ENCODE data around the gene CST7. TPM values are rescaled to one million over a fixed set of nuclear protein-coding genes. Genes with fewer than 3 reads are reported as not detected.

CST7 gene
- total RNA-seq, 2 donors from 2014 or later = 2.7 to 3.2 TPM

GRCh38 chr20:24984961-24985640 lies 36.0 kb downstream of the CST7 start:
- Histone ChIP-seq H3K4me3 (no peak overlapping the region), H3K4me1 (peaks cover 0 to 13% of the 10 kb centered on the region in 2 donors), H3K36me3 (peaks cover 6% of the 10 kb centered on the region), H3K27ac (peak overlapping the region in 1 of 2 donors; percentile 8), H3K27me3 (no peaks in the 10 kb centered on the region), H3K9me3 (no peaks in the 10 kb centered on the region)
- DNase-seq (ENCODE audit: low spot score) = peak; percentile 59
- no peak for TF ChIP-seq CTCF (IDR thresholded peaks at IDR 0.05)

DNA sequence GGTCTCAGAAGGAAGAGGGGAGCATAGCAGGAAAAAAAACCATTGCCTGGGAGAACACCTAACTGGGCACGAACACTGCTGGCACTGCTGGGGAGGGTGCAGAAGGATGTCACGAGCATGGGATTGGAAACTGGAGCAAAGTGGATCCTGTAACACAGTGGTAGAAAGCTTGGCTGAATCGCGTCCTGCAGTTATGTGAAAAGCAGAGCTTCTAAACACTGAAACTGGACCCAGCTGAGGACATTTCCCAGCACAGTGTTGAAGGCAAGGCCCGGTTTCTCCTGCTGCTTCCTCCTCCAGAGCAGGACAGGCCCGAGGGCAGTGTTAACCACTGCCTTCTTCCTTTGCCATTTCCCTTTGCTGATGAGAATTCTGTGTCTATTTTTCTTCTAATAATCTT lies 36.7 kb downstream of the CST7 start:
- no peaks in the 10 kb centered on the region for H3K9me3 ChIP-seq
- H3K4me3 ChIP-seq = no peak overlapping the region
- H3K4me1 ChIP-seq = peaks cover 0 to 14% of the 10 kb centered on the region in 2 donors
- no peaks in the 10 kb centered on the region for H3K27me3 ChIP-seq
- H3K36me3 ChIP-seq = no peaks in the 10 kb centered on the region
- H3K27ac ChIP-seq = peak overlapping the region in 1 of 2 donors; percentile 32
- peak; percentile 57 for DNase-seq (ENCODE audit: low spot score)
- TF ChIP-seq CTCF (IDR thresholded peaks at IDR 0.05) = no peak

GRCh38 chr20:24986436-24987015 lies 37.5 kb downstream of the CST7 start:
- Histone ChIP-seq H3K4me3 (no peak overlapping the region), H3K4me1 (peaks cover 0 to 21% of the 10 kb centered on the region in 2 donors), H3K27me3 (no peaks in the 10 kb centered on the region), H3K27ac (peak overlapping the region in 1 of 2 donors; percentile 32), H3K36me3 (no peaks in the 10 kb centered on the region), H3K9me3 (no peaks in the 10 kb centered on the region)
- TF ChIP-seq CTCF (IDR thresholded peaks at IDR 0.05) = no peak
- DNase-seq (ENCODE audit: low spot score) = peak; percentile 49

DNA sequence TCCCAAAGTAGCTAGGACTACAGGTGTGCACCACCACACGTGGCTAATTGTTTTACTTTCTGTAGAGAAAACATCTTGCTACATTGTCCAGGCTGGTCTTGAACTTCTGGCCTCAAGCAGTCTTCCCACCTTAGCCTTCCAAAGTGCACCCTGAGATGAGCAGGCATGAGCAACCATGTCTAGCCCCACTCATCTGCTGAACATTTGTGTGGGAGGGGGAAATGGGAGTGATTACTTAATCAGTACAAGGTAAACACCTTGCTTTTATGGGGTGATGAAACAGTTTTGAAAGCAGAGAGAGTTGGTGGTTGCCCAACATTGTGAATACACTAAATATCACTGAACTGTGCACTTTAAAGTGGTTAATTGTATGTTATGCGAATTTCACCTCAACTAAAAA lies 38.2 kb downstream of the CST7 start:
- H3K4me1 ChIP-seq = peaks cover 0 to 26% of the 10 kb centered on the region in 2 donors
- no peaks in the 10 kb centered on the region for H3K36me3 ChIP-seq
- no peak for TF ChIP-seq CTCF (IDR thresholded peaks at IDR 0.05)
- no peaks in the 10 kb centered on the region for H3K9me3 ChIP-seq
- no peak overlapping the region for H3K27ac ChIP-seq
- no peak overlapping the region for H3K4me3 ChIP-seq
- peak; percentile 9 for DNase-seq (ENCODE audit: low spot score)
- H3K27me3 ChIP-seq = no peaks in the 10 kb centered on the region

GRCh38 chr20:24987873-24988835 lies 39.1 kb downstream of the CST7 start:
- DNase-seq (ENCODE audit: low spot score) = peak; percentile 21
- H3K4me3 ChIP-seq = no peak overlapping the region
- H3K27ac ChIP-seq = no peak overlapping the region
- no peaks in the 10 kb centered on the region for H3K27me3 ChIP-seq
- no peaks in the 10 kb centered on the region for H3K9me3 ChIP-seq
- no peak for TF ChIP-seq CTCF (IDR thresholded peaks at IDR 0.05)
- H3K36me3 ChIP-seq = no peaks in the 10 kb centered on the region
- H3K4me1 ChIP-seq = peaks cover 0 to 28% of the 10 kb centered on the region in 2 donors

All from right atrium auricular region (tissue), 2 donors.